HEK293 (cell line): Measurements from ENCODE around the gene THOC7.

Experiments
- CTCF ChIA-PET: fragments of 350-600 bp; formaldehyde crosslinking; extraction: SDS; loops from one replicate; lab custom pipeline; 2021; ENCODE audit warnings: antibody characterized with exemption; lab: Yijun Ruan, JAX
- POLR2A ChIA-PET: fragments of 300-600 bp; formaldehyde crosslinking; extraction: SDS; loops from one replicate; lab custom pipeline; 2020; ENCODE audit warnings: antibody characterized with exemption, inconsistent platforms; lab: Yijun Ruan, JAX
- H3K27ac ChIP-seq: fragments of 200-500 bp; sonication (Bioruptor generic); 2 replicates; pipeline ENCODE4 v1.5.1; 2014; ENCODE audit warnings: low read depth, low read length, control low read depth, inconsistent platforms; ENCODE audit errors: extremely low read depth
- H3K36me3 ChIP-seq, 2 experiments: fragments of 200-500 bp in 1 of 2; sonication (Bioruptor generic) in 1 of 2; 1 replicate in 1 of 2; 2 replicates in 1 of 2; pipeline ENCODE4 v1.5.1; 2014 to 2017; ENCODE audit warnings: inconsistent platforms in 2 of 2, low read length in 2 of 2; ENCODE audit not compliant: control insufficient read depth in 2 of 2, insufficient read depth in 1 of 2
- H3K4me1 ChIP-seq: fragments of 200-500 bp; sonication (Bioruptor generic); 2 replicates; pipeline ENCODE4 v1.5.1; 2014; ENCODE audit warnings: mild to moderate bottlenecking, low read length, inconsistent platforms; ENCODE audit not compliant: control insufficient read depth, insufficient read depth
- H3K4me3 ChIP-seq: 2 replicates; pipeline ENCODE4 v1.5.1; 2011; ENCODE audit warnings: low read depth, mild to moderate bottlenecking, control low read depth, low read length, moderate library complexity
- H3K9me3 ChIP-seq: fragments of 200-500 bp; sonication (Bioruptor generic); 2 replicates; pipeline ENCODE4 v1.5.1; 2014; ENCODE audit warnings: low read depth, low read length, inconsistent platforms; ENCODE audit not compliant: control insufficient read depth, insufficient read depth
- CTCF ChIP-seq: fragments of 450-650 bp; formaldehyde crosslinking; IDR thresholded peaks from 2 replicates; pipeline ENCODE4 v1.5.1; 2016; ENCODE audit warnings: missing biosample characterization, missing genetic modification characterization
- FEZF1 ChIP-seq: fragments of 450-650 bp; formaldehyde crosslinking; IDR thresholded peaks from 2 replicates; pipeline ENCODE4 v1.5.1; 2016; ENCODE audit warnings: missing biosample characterization, missing genetic modification characterization
- GFI1B ChIP-seq: fragments of 450-650 bp; formaldehyde crosslinking; IDR thresholded peaks from 2 replicates; pipeline ENCODE4 v1.5.1; 2016; ENCODE audit warnings: missing biosample characterization, missing genetic modification characterization
- IKZF3 ChIP-seq: fragments of 450-650 bp; IDR thresholded peaks from 2 replicates; pipeline ENCODE4 v1.5.0; 2018; ENCODE audit warnings: missing biosample characterization, mild to moderate bottlenecking, missing genetic modification characterization, moderate library complexity
- KLF17 ChIP-seq: fragments of 450-650 bp; formaldehyde crosslinking; IDR thresholded peaks from 2 replicates; pipeline ENCODE4 v1.5.1; 2016; ENCODE audit warnings: missing biosample characterization, missing genetic modification characterization
- KLF7 ChIP-seq: fragments of 450-650 bp; formaldehyde crosslinking; IDR thresholded peaks from 2 replicates; pipeline ENCODE4 v1.5.1; 2016; ENCODE audit warnings: missing biosample characterization, missing genetic modification characterization, borderline replicate concordance
- MYNN ChIP-seq: fragments of 450-650 bp; formaldehyde crosslinking; IDR thresholded peaks from 2 replicates; pipeline ENCODE4 v1.5.1; 2016; ENCODE audit warnings: missing biosample characterization, missing genetic modification characterization, borderline replicate concordance
- OSR2 ChIP-seq: fragments of 450-650 bp; formaldehyde crosslinking; IDR thresholded peaks from 2 replicates; pipeline ENCODE4 v1.5.1; 2016; ENCODE audit warnings: missing biosample characterization, missing genetic modification characterization
- PRDM6 ChIP-seq: fragments of 450-650 bp; formaldehyde crosslinking; IDR thresholded peaks from 2 replicates; pipeline ENCODE4 v1.5.1; 2017; ENCODE audit warnings: missing biosample characterization, missing genetic modification characterization
- RBAK ChIP-seq: fragments of 450-650 bp; formaldehyde crosslinking; IDR thresholded peaks from 2 replicates; pipeline ENCODE4 v1.5.1; 2016; ENCODE audit warnings: missing biosample characterization, missing genetic modification characterization
- SP7 ChIP-seq: fragments of 450-650 bp; formaldehyde crosslinking; IDR thresholded peaks from 2 replicates; pipeline ENCODE4 v1.5.1; 2016; ENCODE audit warnings: missing biosample characterization, missing genetic modification characterization
- ZNF112 ChIP-seq: fragments of 450-650 bp; formaldehyde crosslinking; IDR thresholded peaks from 2 replicates; pipeline ENCODE4 v1.5.0; 2017; ENCODE audit warnings: missing biosample characterization, missing genetic modification characterization
- ZNF138 ChIP-seq: fragments of 450-650 bp; formaldehyde crosslinking; IDR thresholded peaks from 2 replicates; pipeline ENCODE4 v1.5.1; 2016; ENCODE audit warnings: missing biosample characterization, missing genetic modification characterization, borderline replicate concordance
- ZNF354C ChIP-seq: fragments of 450-650 bp; formaldehyde crosslinking; IDR thresholded peaks from 2 replicates; pipeline ENCODE4 v1.5.1; 2016; ENCODE audit warnings: missing biosample characterization, missing genetic modification characterization, low read depth, borderline replicate concordance
- ZNF48 ChIP-seq: fragments of 450-650 bp; formaldehyde crosslinking; IDR thresholded peaks from 2 replicates; pipeline ENCODE4 v1.5.1; 2016; ENCODE audit warnings: missing biosample characterization, missing genetic modification characterization
- ZNF658 ChIP-seq: fragments of 450-650 bp; formaldehyde crosslinking; IDR thresholded peaks from 2 replicates; pipeline ENCODE4; 2016; ENCODE audit warnings: missing biosample characterization, missing genetic modification characterization
- ZSCAN5A ChIP-seq: fragments of 450-650 bp; formaldehyde crosslinking; IDR thresholded peaks from 2 replicates; pipeline ENCODE4 v1.5.1; 2016; ENCODE audit warnings: missing biosample characterization, missing genetic modification characterization

The THOC7 gene

GRCh38 chr3:63876260-63876659, 12.7 kb upstream of the THOC7 start:
- Histone ChIP-seq H3K36me3 (no peaks in the 10 kb centered on the region), H3K4me3 (no peak overlapping the region), H3K4me1 (peaks cover 5% of the 10 kb centered on the region), H3K9me3 (no peaks in the 10 kb centered on the region), H3K27ac (no peak overlapping the region)
- TF ChIP-seq KLF7 (tag by site-specific recombination) (no peak), ZNF48 (tag by site-specific recombination) (no peak), ZNF354C (tag by site-specific recombination) (no peak), KLF17 (no peak), IKZF3 (tag by site-specific recombination) (peak; percentile 35; the same call in 1 of the 2 replicates), FEZF1 (tag by site-specific recombination) (peak; percentile 41; the same call in 1 of the 2 replicates), PRDM6 (peak; percentile 86), OSR2 (tag by site-specific recombination) (peak; percentile 29; the same call in 1 of the 2 replicates)
- CTCF ChIA-PET = no interaction called here
- POLR2A ChIA-PET = interaction anchor here (0.6 kb wide), 1 partner anchor 12 kb away, joined by 5 read pairs; the partner anchor contains the start of genes ATXN7 and THOC7

GRCh38 chr3:63875510-63875909, 11.9 kb upstream of the THOC7 start:
- H3K4me3 ChIP-seq = no peak overlapping the region
- H3K27ac ChIP-seq = no peak overlapping the region; the same call in 1 of the 2 replicates
- peaks cover 5% of the 10 kb centered on the region for H3K4me1 ChIP-seq
- ChIA-PET CTCF (no interaction called here), POLR2A (no interaction called here)
- no peaks in the 10 kb centered on the region for H3K9me3 ChIP-seq
- no peaks in the 10 kb centered on the region for H3K36me3 ChIP-seq
- TF ChIP-seq ZSCAN5A (tag by site-specific recombination) (no peak), ZNF138 (tag by site-specific recombination) (no peak), ZNF112 (tag by site-specific recombination) (no peak), CTCF (tag by site-specific recombination) (no peak), ZNF658 (tag by site-specific recombination) (no peak), OSR2 (tag by site-specific recombination) (peak; percentile 50), GFI1B (tag by site-specific recombination) (no peak), SP7 (tag by site-specific recombination) (peak; percentile 96), FEZF1 (tag by site-specific recombination) (peak; percentile 39; the same call in 1 of the 2 replicates), MYNN (tag by site-specific recombination) (no peak), RBAK (tag by site-specific recombination) (no peak)
